Liver (tissue), 9 donors: Measurements from ENCODE around the gene HAVCR1. TPM values are rescaled to one million over a fixed set of nuclear protein-coding genes. Genes with fewer than 3 reads are reported as not detected.

Experiments
- DNase-seq: peaks from one replicate; pipeline ENCODE4 v3.0.0-alpha.2; 2017; ENCODE audit warnings: low spot score
- H3K27ac ChIP-seq, 2 donors: one replicate each; pipeline ENCODE4 v1.7.0; 2013; ENCODE audit warnings: inconsistent platforms in 2 of 2, low read length in 2 of 2, control low read depth in 1 of 2, low read depth in 1 of 2, mild to moderate bottlenecking in 1 of 2
- H3K27me3 ChIP-seq, 4 donors: one replicate each; pipeline versions ENCODE4 v1.6.1 to v1.7.0; 2013; ENCODE audit warnings: low read length in 3 of 4, inconsistent platforms in 1 of 4, mild to moderate bottlenecking in 1 of 4, moderate library complexity in 1 of 4; ENCODE audit not compliant: control insufficient read depth in 4 of 4, insufficient read depth in 4 of 4
- H3K36me3 ChIP-seq, 4 donors: one replicate each; pipeline versions ENCODE4 v1.6.1 to v1.7.0; 2013; ENCODE audit warnings: low read length in 3 of 4, mild to moderate bottlenecking in 3 of 4, low read depth in 1 of 4, moderate library complexity in 1 of 4; ENCODE audit not compliant: control insufficient read depth in 4 of 4, insufficient read depth in 3 of 4
- H3K4me1 ChIP-seq, 4 donors: one replicate each; pipeline versions ENCODE4 v1.6.1 to v1.7.0; 2013; ENCODE audit warnings: low read length in 3 of 4, mild to moderate bottlenecking in 3 of 4, moderate library complexity in 1 of 4; ENCODE audit not compliant: control insufficient read depth in 4 of 4, insufficient read depth in 4 of 4
- H3K4me3 ChIP-seq, 3 donors: one replicate each; pipeline versions ENCODE4 v1.6.1 to v1.7.0; 2013; ENCODE audit warnings: low read length in 3 of 3, control low read depth in 1 of 3, low read depth in 1 of 3, mild to moderate bottlenecking in 1 of 3
- H3K9ac ChIP-seq, 2 donors: one replicate each; pipeline ENCODE4 v1.7.0; 2013; ENCODE audit warnings: low read length in 2 of 2, mild to moderate bottlenecking in 2 of 2, moderate library complexity in 2 of 2, control low read depth in 1 of 2, low read depth in 1 of 2
- H3K9me3 ChIP-seq, 4 donors: one replicate each; pipeline versions ENCODE4 v1.6.1 to v1.7.0; 2013; ENCODE audit warnings: low read length in 3 of 4; ENCODE audit not compliant: control insufficient read depth in 4 of 4
- EGR1 ChIP-seq, 2 donors: IDR thresholded peaks; 2 replicates each; pipeline ENCODE4 v1.6.1; 2016 to 2018; ENCODE audit warnings: antibody characterized with exemption in 2 of 2, low read depth in 2 of 2
- FOXA1 ChIP-seq: IDR thresholded peaks from 2 replicates; pipeline ENCODE4 v1.6.1; 2016; ENCODE audit warnings: antibody characterized with exemption
- FOXA2 ChIP-seq: IDR thresholded peaks from 2 replicates; pipeline ENCODE4 v1.6.1; 2016; ENCODE audit warnings: antibody characterized with exemption
- GABPA ChIP-seq, 2 donors: IDR thresholded peaks in 1 of 2; conservative IDR thresholded peaks in 1 of 2; 2 replicates each; pipeline ENCODE4 v1.6.1; 2016; ENCODE audit warnings: antibody characterized with exemption in 2 of 2, mild to moderate bottlenecking in 1 of 2, moderate library complexity in 1 of 2
- HNF4A ChIP-seq, 2 donors: conservative IDR thresholded peaks; 2 replicates each; pipeline ENCODE4 v1.6.1; 2016; ENCODE audit warnings: antibody characterized with exemption in 2 of 2, mild to moderate bottlenecking in 2 of 2
- HNF4G ChIP-seq: IDR thresholded peaks from 2 replicates; pipeline ENCODE4 v1.6.1; 2016; ENCODE audit warnings: antibody characterized with exemption
- JUND ChIP-seq, 2 donors: IDR thresholded peaks; 2 replicates each; pipeline ENCODE4 v1.6.1; 2016; ENCODE audit warnings: antibody characterized with exemption in 2 of 2
- NR2F2 ChIP-seq: IDR thresholded peaks from 2 replicates; pipeline ENCODE4 v1.6.1; 2016; ENCODE audit warnings: antibody characterized with exemption
- RAD21 ChIP-seq, 2 donors: IDR thresholded peaks; 2 replicates each; pipeline ENCODE4 v1.6.1; 2016; ENCODE audit warnings: antibody characterized with exemption in 2 of 2, mild to moderate bottlenecking in 2 of 2
- RXRA ChIP-seq, 2 donors: IDR thresholded peaks; 2 replicates each; pipeline ENCODE4 v1.6.1; 2017 to 2018; ENCODE audit warnings: antibody characterized with exemption in 2 of 2, mild to moderate bottlenecking in 1 of 2
- SP1 ChIP-seq: IDR thresholded peaks from 2 replicates; pipeline ENCODE4 v1.6.1; 2018; ENCODE audit warnings: antibody characterized with exemption, mild to moderate bottlenecking
- TAF1 ChIP-seq: conservative IDR thresholded peaks from 2 replicates; pipeline ENCODE4 v1.6.1; 2016; ENCODE audit warnings: antibody characterized with exemption, mild to moderate bottlenecking
- YY1 ChIP-seq: IDR thresholded peaks from 2 replicates; pipeline ENCODE4 v1.6.1; 2016; ENCODE audit warnings: antibody characterized with exemption, mild to moderate bottlenecking
- WGBS: extraction: QIAGEN DNeasy Blood & Tissue Kit; methylation state at CpG from one replicate; pipeline ENCODE4 v1.1.7; 2013; 5-methylcytosine and 5-hydroxymethylcytosine counted together
- polyA plus RNA-seq, 2 donors: library from polyadenylated mRNA; stranded (reverse) in 1 of 2; unstranded in 1 of 2; fragments of 200-250 nt in 1 of 2; fragments of >200 nt in 1 of 2; fragmentation: Nextera tagmentation in 1 of 2; extraction: Ambion mirVana in 1 of 2; gene quantifications; one replicate each; pipeline versions ENCODE4 v1.2.1 to v1.2.3, GENCODE V29; 2013 to 2015
- total RNA-seq, 2 donors: library from RNA; depleted of rRNA; stranded (reverse); fragments of >200 nt; gene quantifications; one replicate each; pipeline ENCODE4 v1.2.3, GENCODE V29; 2014
- TF ChIP-seq, protein P1 (sequence below): IDR thresholded peaks from 2 replicates; pipeline ENCODE4 v1.6.1; 2016; ENCODE audit warnings: antibody characterized with exemption
- TF ChIP-seq, protein P2 (sequence below): fragments of 150-350 bp; IDR thresholded peaks from 2 replicates; pipeline ENCODE4 v1.5.1; 2017; ENCODE audit warnings: improper control_type of control experiment, low read depth, low read length; ENCODE audit not compliant: missing input control
- TF ChIP-seq, protein P3 (sequence below): IDR thresholded peaks from 2 replicates; pipeline ENCODE4 v1.6.1; 2016; ENCODE audit warnings: antibody characterized with exemption
- TF ChIP-seq, protein P4 (sequence below): IDR thresholded peaks from 2 replicates; pipeline ENCODE4 v1.6.1; 2016; ENCODE audit warnings: antibody characterized with exemption
- TF ChIP-seq, protein P5 (sequence below): IDR thresholded peaks from 2 replicates; pipeline ENCODE4 v1.6.1; 2016; ENCODE audit warnings: antibody characterized with exemption, mild to moderate bottlenecking
- donor health status: healthy.
- donor health status: healthy.
- donor health status: healthy.
- donor health status: healthy.
- donor health status: healthy.

Gene HAVCR1
- total and polyA plus RNA-seq, 4 donors, result 0.07 to 2.8 (median 0.17) TPM; not detected in 1

DNA sequence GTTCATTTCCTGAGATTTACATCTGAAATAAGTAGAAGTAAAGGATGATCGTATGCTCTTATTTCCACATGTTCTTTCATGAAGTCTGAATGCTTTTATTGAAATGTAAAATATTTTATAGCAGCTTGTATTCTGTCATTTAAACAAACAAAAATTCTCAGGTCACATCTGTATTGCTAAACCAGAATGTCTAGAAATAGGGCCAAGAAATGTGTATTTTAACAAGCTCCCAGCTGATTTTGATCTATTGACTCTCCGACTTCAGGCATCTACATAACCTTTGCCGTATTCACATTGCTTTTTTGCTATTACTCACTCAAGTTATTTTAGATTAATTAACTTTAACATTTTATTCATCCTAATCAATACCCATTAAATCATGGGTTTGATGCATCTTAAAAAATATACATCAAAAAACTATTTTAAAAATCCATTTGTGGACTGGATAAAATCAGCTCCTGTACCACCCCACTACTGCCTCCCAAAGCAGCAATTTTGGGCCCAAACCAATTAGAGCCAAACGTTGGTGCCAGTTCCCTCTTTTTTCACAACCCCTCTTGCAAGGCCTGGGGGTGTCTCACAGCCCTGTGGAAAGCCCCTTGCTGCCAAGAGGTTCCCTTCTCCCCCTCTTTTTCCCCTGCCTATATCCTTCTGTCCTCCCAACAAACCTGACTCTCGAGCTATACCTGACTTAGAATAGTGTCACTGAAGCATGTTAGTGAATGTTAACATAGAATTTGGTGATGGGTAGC, 34.5 kb downstream of the HAVCR1 start:
- Histone ChIP-seq H3K9ac (no peak overlapping the region), H3K9me3 (no peaks in the 10 kb centered on the region), H3K27me3 (no peaks in the 10 kb centered on the region), H3K36me3 (no peaks in the 10 kb centered on the region), H3K27ac (no peak overlapping the region), H3K4me3 (no peak overlapping the region), H3K4me1 (no peaks in the 10 kb centered on the region)
- no peak for TF ChIP-seq SP1
- 80% methylated on average over 5 of the region's 5 CpGs for WGBS
- DNase-seq, result no peak

DNA sequence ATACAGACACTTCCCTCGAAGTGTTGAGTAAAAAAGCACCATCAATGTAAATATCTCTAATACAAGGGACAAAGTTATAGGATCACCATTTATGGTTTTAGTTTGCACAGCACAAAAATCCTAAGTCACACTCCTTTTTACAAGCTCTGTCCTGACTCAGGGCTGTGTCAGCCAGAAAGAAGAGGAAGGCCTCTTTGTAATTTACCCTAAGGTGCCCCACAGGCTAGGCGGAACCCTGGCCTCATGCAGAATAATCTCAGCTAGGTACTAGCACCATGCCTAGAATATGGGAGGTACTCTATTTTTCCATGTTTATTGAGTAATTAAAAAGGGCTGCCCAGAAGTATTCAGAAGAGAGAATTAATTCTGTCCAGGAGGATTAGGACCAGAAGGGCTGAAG, 36.9 kb downstream of the HAVCR1 start:
- H3K4me3 ChIP-seq, result no peak overlapping the region
- H3K9ac ChIP-seq, result no peak overlapping the region
- H3K9me3 ChIP-seq, result peaks cover 0 to 6% (median 3%) of the 10 kb centered on the region in 4 donors
- no peak overlapping the region for H3K27ac ChIP-seq
- no peaks in the 10 kb centered on the region for H3K4me1 ChIP-seq
- H3K36me3 ChIP-seq, result no peaks in the 10 kb centered on the region
- 89% methylated on average over 2 of the region's 2 CpGs for WGBS
- no peak for DNase-seq
- no peak for TF ChIP-seq TAF1
- TF ChIP-seq FOXA1, result no peak
- TF ChIP-seq, protein P1, sequence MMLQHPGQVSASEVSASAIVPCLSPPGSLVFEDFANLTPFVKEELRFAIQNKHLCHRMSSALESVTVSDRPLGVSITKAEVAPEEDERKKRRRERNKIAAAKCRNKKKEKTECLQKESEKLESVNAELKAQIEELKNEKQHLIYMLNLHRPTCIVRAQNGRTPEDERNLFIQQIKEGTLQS, result no peak
- no peak for TF ChIP-seq NR2F2
- TF ChIP-seq, protein P2, sequence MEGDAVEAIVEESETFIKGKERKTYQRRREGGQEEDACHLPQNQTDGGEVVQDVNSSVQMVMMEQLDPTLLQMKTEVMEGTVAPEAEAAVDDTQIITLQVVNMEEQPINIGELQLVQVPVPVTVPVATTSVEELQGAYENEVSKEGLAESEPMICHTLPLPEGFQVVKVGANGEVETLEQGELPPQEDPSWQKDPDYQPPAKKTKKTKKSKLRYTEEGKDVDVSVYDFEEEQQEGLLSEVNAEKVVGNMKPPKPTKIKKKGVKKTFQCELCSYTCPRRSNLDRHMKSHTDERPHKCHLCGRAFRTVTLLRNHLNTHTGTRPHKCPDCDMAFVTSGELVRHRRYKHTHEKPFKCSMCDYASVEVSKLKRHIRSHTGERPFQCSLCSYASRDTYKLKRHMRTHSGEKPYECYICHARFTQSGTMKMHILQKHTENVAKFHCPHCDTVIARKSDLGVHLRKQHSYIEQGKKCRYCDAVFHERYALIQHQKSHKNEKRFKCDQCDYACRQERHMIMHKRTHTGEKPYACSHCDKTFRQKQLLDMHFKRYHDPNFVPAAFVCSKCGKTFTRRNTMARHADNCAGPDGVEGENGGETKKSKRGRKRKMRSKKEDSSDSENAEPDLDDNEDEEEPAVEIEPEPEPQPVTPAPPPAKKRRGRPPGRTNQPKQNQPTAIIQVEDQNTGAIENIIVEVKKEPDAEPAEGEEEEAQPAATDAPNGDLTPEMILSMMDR, result no peak
- no peak for TF ChIP-seq HNF4G
- no peak for TF ChIP-seq HNF4A (conservative IDR thresholded peaks at IDR 0.05)
- TF ChIP-seq RAD21 (IDR thresholded peaks at IDR 0.05), result no peak
- TF ChIP-seq, protein P3, sequence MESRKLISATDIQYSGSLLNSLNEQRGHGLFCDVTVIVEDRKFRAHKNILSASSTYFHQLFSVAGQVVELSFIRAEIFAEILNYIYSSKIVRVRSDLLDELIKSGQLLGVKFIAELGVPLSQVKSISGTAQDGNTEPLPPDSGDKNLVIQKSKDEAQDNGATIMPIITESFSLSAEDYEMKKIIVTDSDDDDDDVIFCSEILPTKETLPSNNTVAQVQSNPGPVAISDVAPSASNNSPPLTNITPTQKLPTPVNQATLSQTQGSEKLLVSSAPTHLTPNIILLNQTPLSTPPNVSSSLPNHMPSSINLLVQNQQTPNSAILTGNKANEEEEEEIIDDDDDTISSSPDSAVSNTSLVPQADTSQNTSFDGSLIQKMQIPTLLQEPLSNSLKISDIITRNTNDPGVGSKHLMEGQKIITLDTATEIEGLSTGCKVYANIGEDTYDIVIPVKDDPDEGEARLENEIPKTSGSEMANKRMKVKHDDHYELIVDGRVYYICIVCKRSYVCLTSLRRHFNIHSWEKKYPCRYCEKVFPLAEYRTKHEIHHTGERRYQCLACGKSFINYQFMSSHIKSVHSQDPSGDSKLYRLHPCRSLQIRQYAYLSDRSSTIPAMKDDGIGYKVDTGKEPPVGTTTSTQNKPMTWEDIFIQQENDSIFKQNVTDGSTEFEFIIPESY, result no peak
- TF ChIP-seq, protein P4, sequence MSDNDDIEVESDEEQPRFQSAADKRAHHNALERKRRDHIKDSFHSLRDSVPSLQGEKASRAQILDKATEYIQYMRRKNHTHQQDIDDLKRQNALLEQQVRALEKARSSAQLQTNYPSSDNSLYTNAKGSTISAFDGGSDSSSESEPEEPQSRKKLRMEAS, result no peak
- no peak for TF ChIP-seq JUND (IDR thresholded peaks at IDR 0.05)
- TF ChIP-seq YY1, result no peak
- no peak for TF ChIP-seq SP1
- no peak for TF ChIP-seq RXRA (IDR thresholded peaks at IDR 0.05)
- TF ChIP-seq, protein P5, sequence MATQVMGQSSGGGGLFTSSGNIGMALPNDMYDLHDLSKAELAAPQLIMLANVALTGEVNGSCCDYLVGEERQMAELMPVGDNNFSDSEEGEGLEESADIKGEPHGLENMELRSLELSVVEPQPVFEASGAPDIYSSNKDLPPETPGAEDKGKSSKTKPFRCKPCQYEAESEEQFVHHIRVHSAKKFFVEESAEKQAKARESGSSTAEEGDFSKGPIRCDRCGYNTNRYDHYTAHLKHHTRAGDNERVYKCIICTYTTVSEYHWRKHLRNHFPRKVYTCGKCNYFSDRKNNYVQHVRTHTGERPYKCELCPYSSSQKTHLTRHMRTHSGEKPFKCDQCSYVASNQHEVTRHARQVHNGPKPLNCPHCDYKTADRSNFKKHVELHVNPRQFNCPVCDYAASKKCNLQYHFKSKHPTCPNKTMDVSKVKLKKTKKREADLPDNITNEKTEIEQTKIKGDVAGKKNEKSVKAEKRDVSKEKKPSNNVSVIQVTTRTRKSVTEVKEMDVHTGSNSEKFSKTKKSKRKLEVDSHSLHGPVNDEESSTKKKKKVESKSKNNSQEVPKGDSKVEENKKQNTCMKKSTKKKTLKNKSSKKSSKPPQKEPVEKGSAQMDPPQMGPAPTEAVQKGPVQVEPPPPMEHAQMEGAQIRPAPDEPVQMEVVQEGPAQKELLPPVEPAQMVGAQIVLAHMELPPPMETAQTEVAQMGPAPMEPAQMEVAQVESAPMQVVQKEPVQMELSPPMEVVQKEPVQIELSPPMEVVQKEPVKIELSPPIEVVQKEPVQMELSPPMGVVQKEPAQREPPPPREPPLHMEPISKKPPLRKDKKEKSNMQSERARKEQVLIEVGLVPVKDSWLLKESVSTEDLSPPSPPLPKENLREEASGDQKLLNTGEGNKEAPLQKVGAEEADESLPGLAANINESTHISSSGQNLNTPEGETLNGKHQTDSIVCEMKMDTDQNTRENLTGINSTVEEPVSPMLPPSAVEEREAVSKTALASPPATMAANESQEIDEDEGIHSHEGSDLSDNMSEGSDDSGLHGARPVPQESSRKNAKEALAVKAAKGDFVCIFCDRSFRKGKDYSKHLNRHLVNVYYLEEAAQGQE, result no peak
- no peak for TF ChIP-seq GABPA (IDR thresholded peaks at IDR 0.05 in 1 of 2, conservative IDR thresholded peaks at IDR 0.05 in 1 of 2)
- TF ChIP-seq EGR1 (IDR thresholded peaks at IDR 0.05; ENCODE audit: low read depth in 2 of 2), result no peak
- no peak for TF ChIP-seq FOXA2
- H3K27me3 ChIP-seq, result no peaks in the 10 kb centered on the region
